Neural progenitor cell (in vitro differentiated cells): ENCODE results near the gene SH3D21. TPM values are rescaled to one million over a fixed set of nuclear protein-coding genes. Genes with fewer than 3 reads are reported as not detected.

Source experiments
- DNase-seq: peaks from one replicate; pipeline ENCODE4 v3.0.0-alpha.2; 2016; ENCODE audit warnings: low spot score
- H2AFZ ChIP-seq: fragments of 200-600 bp; sonication (generic); replicated peaks from 2 replicates; pipeline ENCODE4 v1.6.1; 2016; ENCODE audit warnings: antibody characterized with exemption
- H3F3A ChIP-seq: fragments of 200-600 bp; sonication (generic); 2 replicates; pipeline ENCODE4 v1.6.1; 2016; ENCODE audit warnings: antibody characterized with exemption, low read depth
- H3K27ac ChIP-seq: fragments of 200-600 bp; sonication (generic); 2 replicates; pipeline ENCODE4 v1.5.1; 2016; ENCODE audit warnings: mild to moderate bottlenecking
- H3K27me3 ChIP-seq: fragments of 200-600 bp; sonication (generic); 2 replicates; pipeline ENCODE4 v1.6.1; 2016; ENCODE audit warnings: mild to moderate bottlenecking, moderate library complexity
- H3K36me3 ChIP-seq: fragments of 200-600 bp; sonication (generic); 2 replicates; pipeline ENCODE4 v1.5.1; 2016
- H3K4me1 ChIP-seq: fragments of 200-600 bp; sonication (generic); 2 replicates; pipeline ENCODE4 v1.6.1; 2016; ENCODE audit warnings: mixed run types
- H3K4me2 ChIP-seq: fragments of 200-600 bp; sonication (generic); 2 replicates; pipeline ENCODE4 v1.6.1; 2016
- H3K4me3 ChIP-seq: fragments of 200-600 bp; sonication (generic); 2 replicates; pipeline ENCODE4 v1.5.1; 2016
- H3K79me2 ChIP-seq: fragments of 200-600 bp; sonication (generic); 2 replicates; pipeline ENCODE4 v1.6.1; 2016; ENCODE audit warnings: low read depth
- H3K9ac ChIP-seq: fragments of 200-600 bp; sonication (generic); 2 replicates; pipeline ENCODE4 v1.6.1; 2016
- H3K9me3 ChIP-seq: fragments of 200-600 bp; sonication (generic); 2 replicates; pipeline ENCODE4 v1.5.1; 2016; ENCODE audit warnings: low read depth
- H4K20me1 ChIP-seq: fragments of 200-600 bp; sonication (generic); 2 replicates; pipeline ENCODE4 v1.6.1; 2016; ENCODE audit warnings: low read depth
- H3K27ac Mint-ChIP-seq: 3 replicates; pipeline ENCODE4 v1.8.0; 2021; ENCODE audit warnings: mixed read lengths
- H3K27me3 Mint-ChIP-seq: 2 replicates; pipeline ENCODE4 v1.8.0; 2022; ENCODE audit warnings: low read depth, mild to moderate bottlenecking, inconsistent platforms, moderate library complexity, mixed read lengths; ENCODE audit not compliant: insufficient read depth
- H3K36me3 Mint-ChIP-seq: 3 replicates; pipeline ENCODE4 v1.8.0; 2021; ENCODE audit warnings: mixed read lengths
- H3K4me1 Mint-ChIP-seq: 3 replicates; pipeline ENCODE4 v1.8.0; 2021; ENCODE audit warnings: mixed read lengths
- H3K4me3 Mint-ChIP-seq: 3 replicates; pipeline ENCODE4 v1.8.0; 2021; ENCODE audit warnings: mild to moderate bottlenecking, moderate library complexity, mixed read lengths
- H3K9me3 Mint-ChIP-seq: 3 replicates; pipeline ENCODE4 v1.8.0; 2020; ENCODE audit warnings: mixed read lengths
- EZH2 ChIP-seq: fragments of 200-600 bp; sonication (generic); IDR thresholded peaks from 2 replicates; pipeline ENCODE4 v1.6.1; 2017; ENCODE audit warnings: antibody characterized with exemption, mild to moderate bottlenecking, moderate library complexity
- EZH2phosphoT487 ChIP-seq: fragments of 200-600 bp; sonication (generic); IDR thresholded peaks from 2 replicates; pipeline ENCODE4 v1.6.1; 2017; ENCODE audit warnings: antibody characterized with exemption
- total RNA-seq: library from RNA; depleted of rRNA; stranded (reverse); fragments of >200 nt; gene quantifications from 2 replicates; pipeline ENCODE4 v1.2.3, GENCODE V29; 2015; ENCODE audit warnings: low replicate concordance
- TF ChIP-seq, protein P1 (sequence below): fragments of 200-600 bp; sonication (generic); IDR thresholded peaks from 2 replicates; pipeline ENCODE4 v1.5.1; 2017; ENCODE audit warnings: antibody characterized with exemption, mild to moderate bottlenecking

Gene SH3D21
- total RNA-seq, 1 donor from 2014 or later = 6.1 TPM

DNA sequence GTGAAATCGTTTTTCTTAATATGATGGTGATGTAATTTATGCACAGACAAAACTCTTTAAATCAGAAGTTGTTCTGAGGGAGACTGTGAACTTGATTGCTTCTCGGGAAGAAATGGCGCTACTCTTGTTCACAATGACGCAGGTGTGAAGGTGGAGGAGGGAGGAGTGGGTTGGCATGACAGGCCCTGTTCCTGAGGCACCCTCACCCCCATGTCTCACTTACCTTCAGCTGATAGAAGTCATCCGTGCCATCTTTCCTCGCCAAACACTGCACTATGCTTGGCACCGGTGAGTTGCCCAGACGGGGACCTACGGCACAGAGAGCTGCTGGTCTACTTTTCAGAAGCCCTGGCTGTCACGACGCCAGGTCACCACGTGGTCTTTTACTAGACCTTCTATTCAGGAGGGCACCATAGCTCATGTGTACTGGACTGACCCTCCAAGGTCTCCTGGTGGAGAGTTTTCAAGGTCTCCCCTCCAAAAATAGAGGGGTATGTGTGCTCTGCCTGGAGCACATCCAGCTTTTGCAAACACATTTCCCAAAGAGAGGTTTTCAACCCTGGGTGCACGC is 52.4 kb downstream of the SH3D21 start:
- Histone ChIP-seq H3K4me3 (no peak overlapping the region), H3K36me3 (peaks cover 3% of the 10 kb centered on the region), H3K4me2 (no peak overlapping the region), H2AFZ (no peak overlapping the region), H3K4me1 (no peaks in the 10 kb centered on the region), H3K9me3 (no peaks in the 10 kb centered on the region), H3K27ac (no peak overlapping the region), H4K20me1 (no peaks in the 10 kb centered on the region), H3F3A (no peaks in the 10 kb centered on the region), H3K79me2 (no peaks in the 10 kb centered on the region), H3K9ac (no peak overlapping the region), H3K27me3 (no peaks in the 10 kb centered on the region)
- TF ChIP-seq EZH2phosphoT487 = no peak
- TF ChIP-seq, protein P1, sequence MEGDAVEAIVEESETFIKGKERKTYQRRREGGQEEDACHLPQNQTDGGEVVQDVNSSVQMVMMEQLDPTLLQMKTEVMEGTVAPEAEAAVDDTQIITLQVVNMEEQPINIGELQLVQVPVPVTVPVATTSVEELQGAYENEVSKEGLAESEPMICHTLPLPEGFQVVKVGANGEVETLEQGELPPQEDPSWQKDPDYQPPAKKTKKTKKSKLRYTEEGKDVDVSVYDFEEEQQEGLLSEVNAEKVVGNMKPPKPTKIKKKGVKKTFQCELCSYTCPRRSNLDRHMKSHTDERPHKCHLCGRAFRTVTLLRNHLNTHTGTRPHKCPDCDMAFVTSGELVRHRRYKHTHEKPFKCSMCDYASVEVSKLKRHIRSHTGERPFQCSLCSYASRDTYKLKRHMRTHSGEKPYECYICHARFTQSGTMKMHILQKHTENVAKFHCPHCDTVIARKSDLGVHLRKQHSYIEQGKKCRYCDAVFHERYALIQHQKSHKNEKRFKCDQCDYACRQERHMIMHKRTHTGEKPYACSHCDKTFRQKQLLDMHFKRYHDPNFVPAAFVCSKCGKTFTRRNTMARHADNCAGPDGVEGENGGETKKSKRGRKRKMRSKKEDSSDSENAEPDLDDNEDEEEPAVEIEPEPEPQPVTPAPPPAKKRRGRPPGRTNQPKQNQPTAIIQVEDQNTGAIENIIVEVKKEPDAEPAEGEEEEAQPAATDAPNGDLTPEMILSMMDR = no peak
- no peak for TF ChIP-seq EZH2
- no peak overlapping the region for H3K4me3 Mint-ChIP-seq
- H3K27me3 Mint-ChIP-seq = peaks cover 5% of the 10 kb centered on the region
- H3K27ac Mint-ChIP-seq = no peak overlapping the region
- no peaks in the 10 kb centered on the region for H3K4me1 Mint-ChIP-seq
- no peaks in the 10 kb centered on the region for H3K9me3 Mint-ChIP-seq
- no peak for DNase-seq
- H3K36me3 Mint-ChIP-seq = peaks cover 13% of the 10 kb centered on the region

DNA sequence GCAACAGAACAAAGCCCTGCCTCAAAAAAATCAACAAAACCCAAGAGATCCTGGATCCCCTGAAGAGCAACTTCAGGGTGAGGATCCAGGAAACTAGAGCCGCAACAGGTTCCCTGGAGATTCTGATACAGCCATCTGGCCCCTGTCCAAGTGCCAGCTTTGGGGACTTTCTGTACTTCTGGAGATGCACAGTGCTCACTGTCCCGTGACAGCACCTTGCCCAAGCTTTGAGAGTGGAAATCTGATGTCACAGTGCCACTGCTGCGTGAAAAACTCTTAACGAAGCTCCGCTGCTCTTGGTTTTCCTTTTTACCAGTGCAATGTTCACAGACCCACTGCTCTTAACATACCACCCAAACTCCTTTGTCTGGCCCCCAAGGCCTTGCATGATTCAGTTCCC is 53.2 kb downstream of the SH3D21 start:
- Histone ChIP-seq H3K27ac (no peak overlapping the region), H3F3A (no peaks in the 10 kb centered on the region), H3K4me1 (no peaks in the 10 kb centered on the region), H3K4me3 (no peak overlapping the region), H3K4me2 (no peak overlapping the region), H2AFZ (no peak overlapping the region), H4K20me1 (no peaks in the 10 kb centered on the region), H3K27me3 (no peaks in the 10 kb centered on the region), H3K36me3 (peaks cover 3% of the 10 kb centered on the region), H3K79me2 (no peaks in the 10 kb centered on the region), H3K9ac (no peak overlapping the region), H3K9me3 (no peaks in the 10 kb centered on the region)
- Mint-ChIP-seq H3K4me3 (no peak overlapping the region), H3K9me3 (no peaks in the 10 kb centered on the region), H3K4me1 (no peaks in the 10 kb centered on the region), H3K36me3 (peaks cover 10% of the 10 kb centered on the region), H3K27me3 (peaks cover 5% of the 10 kb centered on the region), H3K27ac (peak overlapping the region; percentile 63)
- no peak for DNase-seq
- TF ChIP-seq EZH2phosphoT487 (no peak), EZH2 (no peak)
- TF ChIP-seq, protein P1 = no peak

DNA sequence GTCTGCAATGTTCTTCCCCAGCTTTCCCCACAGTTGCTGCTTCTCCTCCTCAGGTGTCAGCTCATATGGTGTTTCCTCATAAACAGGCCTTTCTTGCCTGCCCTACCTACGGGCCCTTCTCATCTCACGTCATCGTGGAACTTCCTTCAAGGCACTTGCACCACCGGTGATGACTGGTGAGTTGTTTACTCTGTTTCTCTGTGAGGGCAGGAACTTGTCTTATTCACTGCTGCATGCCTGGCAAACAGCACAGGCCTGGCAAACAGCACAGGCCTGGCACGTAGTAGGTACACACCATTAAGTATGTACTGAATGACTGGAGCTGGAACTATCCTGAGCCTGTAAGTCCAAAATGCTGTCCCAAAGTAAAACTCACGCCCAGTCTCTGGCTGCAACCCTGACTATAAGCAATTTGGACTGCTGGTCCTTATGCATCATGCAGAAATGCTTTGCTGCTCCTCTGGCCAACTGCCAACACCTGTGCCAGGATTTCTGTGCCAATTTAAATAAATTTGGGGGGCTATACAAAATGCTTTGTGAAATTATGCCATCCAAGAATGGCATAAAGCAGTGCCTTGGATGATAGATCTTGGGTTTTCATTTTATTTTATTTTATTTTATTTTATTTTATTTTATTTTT is 53.9 kb downstream of the SH3D21 start:
- peaks cover 3% of the 10 kb centered on the region for H3K36me3 ChIP-seq
- Mint-ChIP-seq H3K27ac (peak overlapping the region; percentile 63), H3K4me3 (no peak overlapping the region), H3K36me3 (peaks cover 10% of the 10 kb centered on the region), H3K9me3 (no peaks in the 10 kb centered on the region), H3K27me3 (peaks cover 5% of the 10 kb centered on the region), H3K4me1 (no peaks in the 10 kb centered on the region)
- H3K9ac ChIP-seq = no peak overlapping the region
- DNase-seq = no peak
- H3K9me3 ChIP-seq = no peaks in the 10 kb centered on the region
- H2AFZ ChIP-seq = no peak overlapping the region
- no peak overlapping the region for H3K4me2 ChIP-seq
- TF ChIP-seq, protein P1 = no peak
- no peak for TF ChIP-seq EZH2
- no peak for TF ChIP-seq EZH2phosphoT487
- peaks cover under 1% of the 10 kb centered on the region for H3K79me2 ChIP-seq
- H4K20me1 ChIP-seq = no peaks in the 10 kb centered on the region
- no peak overlapping the region for H3K4me3 ChIP-seq
- no peaks in the 10 kb centered on the region for H3K27me3 ChIP-seq
- no peaks in the 10 kb centered on the region for H3K4me1 ChIP-seq
- no peak overlapping the region for H3K27ac ChIP-seq
- H3F3A ChIP-seq = no peaks in the 10 kb centered on the region
